H1 (cell line): ENCODE results near the gene MAPK8IP1. TPM values are rescaled to one million over a fixed set of nuclear protein-coding genes. Genes with fewer than 3 reads are reported as not detected.

ENCODE experiments used
- GTF2F1 ChIP-seq: IDR thresholded peaks from 2 replicates; pipeline ENCODE4 v1.6.1; 2012; ENCODE audit warnings: low read depth, low read length, improper control_type of control experiment, borderline replicate concordance
- TBP ChIP-seq: IDR thresholded peaks from 2 replicates; pipeline ENCODE4 v1.6.1; 2011; ENCODE audit warnings: low read depth, low read length, improper control_type of control experiment
- polyA plus RNA-seq, 7 experiments: library from polyadenylated mRNA; depleted of rRNA in 3 of 7; stranded (reverse) in 5 of 7; unstranded in 2 of 7; fragments of >200 nt in 5 of 7; fragments of 200-250 nt in 2 of 7; gene quantifications; 1 replicate in 5 of 7; 2 replicates in 1 of 7; 4 replicates in 1 of 7; pipeline versions ENCODE4 v1.2.1 to v1.2.3, GENCODE V29; 2011 to 2013; ENCODE audit warnings: missing spikeins in 2 of 7, mixed read lengths in 2 of 7
- total RNA-seq: library from RNA; stranded (reverse); fragmentation: NEBNext Ultra II Directional; extraction: Animal tissue kit (Norgen Biotek cat#: 25700); gene quantifications from 2 replicates; pipeline ENCODE4 v1.2.1, GENCODE V29; 2021
- TF ChIP-seq, protein P1 (sequence below): fragments of 300-600 bp; sonication (generic); IDR thresholded peaks from 2 replicates; pipeline ENCODE4 v1.7.1; 2012; ENCODE audit warnings: low read length, moderate library complexity, mild to moderate bottlenecking, inconsistent platforms; ENCODE audit not compliant: insufficient replicate concordance

Gene MAPK8IP1
- total and polyA plus RNA-seq, 2 of the 8 experiments (the other 6 are each of a cell fraction or from before 2014, with no cell fraction given) = 32.4 to 40.1 TPM

DNA sequence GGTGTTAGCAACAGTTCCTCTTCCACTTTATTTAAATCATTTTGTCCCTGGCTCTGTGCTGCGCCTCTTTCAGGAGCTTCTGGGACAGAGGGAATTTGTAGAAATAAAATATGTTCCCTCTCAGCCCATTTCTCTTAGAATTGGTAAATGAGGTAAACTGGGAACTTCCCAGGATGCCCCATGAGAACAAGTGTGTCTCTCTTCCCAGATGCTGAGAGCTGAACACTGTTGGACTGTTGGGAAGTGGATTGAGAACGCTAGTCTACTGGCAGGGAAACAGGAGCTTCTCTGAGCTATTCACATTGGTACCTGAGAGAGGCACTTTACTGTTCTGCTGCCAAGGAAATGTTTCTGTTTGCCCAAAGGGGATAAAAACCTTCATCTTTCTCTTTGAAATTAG lies 34.2 kb upstream of the MAPK8IP1 start (continued):
- TF ChIP-seq, protein P1, sequence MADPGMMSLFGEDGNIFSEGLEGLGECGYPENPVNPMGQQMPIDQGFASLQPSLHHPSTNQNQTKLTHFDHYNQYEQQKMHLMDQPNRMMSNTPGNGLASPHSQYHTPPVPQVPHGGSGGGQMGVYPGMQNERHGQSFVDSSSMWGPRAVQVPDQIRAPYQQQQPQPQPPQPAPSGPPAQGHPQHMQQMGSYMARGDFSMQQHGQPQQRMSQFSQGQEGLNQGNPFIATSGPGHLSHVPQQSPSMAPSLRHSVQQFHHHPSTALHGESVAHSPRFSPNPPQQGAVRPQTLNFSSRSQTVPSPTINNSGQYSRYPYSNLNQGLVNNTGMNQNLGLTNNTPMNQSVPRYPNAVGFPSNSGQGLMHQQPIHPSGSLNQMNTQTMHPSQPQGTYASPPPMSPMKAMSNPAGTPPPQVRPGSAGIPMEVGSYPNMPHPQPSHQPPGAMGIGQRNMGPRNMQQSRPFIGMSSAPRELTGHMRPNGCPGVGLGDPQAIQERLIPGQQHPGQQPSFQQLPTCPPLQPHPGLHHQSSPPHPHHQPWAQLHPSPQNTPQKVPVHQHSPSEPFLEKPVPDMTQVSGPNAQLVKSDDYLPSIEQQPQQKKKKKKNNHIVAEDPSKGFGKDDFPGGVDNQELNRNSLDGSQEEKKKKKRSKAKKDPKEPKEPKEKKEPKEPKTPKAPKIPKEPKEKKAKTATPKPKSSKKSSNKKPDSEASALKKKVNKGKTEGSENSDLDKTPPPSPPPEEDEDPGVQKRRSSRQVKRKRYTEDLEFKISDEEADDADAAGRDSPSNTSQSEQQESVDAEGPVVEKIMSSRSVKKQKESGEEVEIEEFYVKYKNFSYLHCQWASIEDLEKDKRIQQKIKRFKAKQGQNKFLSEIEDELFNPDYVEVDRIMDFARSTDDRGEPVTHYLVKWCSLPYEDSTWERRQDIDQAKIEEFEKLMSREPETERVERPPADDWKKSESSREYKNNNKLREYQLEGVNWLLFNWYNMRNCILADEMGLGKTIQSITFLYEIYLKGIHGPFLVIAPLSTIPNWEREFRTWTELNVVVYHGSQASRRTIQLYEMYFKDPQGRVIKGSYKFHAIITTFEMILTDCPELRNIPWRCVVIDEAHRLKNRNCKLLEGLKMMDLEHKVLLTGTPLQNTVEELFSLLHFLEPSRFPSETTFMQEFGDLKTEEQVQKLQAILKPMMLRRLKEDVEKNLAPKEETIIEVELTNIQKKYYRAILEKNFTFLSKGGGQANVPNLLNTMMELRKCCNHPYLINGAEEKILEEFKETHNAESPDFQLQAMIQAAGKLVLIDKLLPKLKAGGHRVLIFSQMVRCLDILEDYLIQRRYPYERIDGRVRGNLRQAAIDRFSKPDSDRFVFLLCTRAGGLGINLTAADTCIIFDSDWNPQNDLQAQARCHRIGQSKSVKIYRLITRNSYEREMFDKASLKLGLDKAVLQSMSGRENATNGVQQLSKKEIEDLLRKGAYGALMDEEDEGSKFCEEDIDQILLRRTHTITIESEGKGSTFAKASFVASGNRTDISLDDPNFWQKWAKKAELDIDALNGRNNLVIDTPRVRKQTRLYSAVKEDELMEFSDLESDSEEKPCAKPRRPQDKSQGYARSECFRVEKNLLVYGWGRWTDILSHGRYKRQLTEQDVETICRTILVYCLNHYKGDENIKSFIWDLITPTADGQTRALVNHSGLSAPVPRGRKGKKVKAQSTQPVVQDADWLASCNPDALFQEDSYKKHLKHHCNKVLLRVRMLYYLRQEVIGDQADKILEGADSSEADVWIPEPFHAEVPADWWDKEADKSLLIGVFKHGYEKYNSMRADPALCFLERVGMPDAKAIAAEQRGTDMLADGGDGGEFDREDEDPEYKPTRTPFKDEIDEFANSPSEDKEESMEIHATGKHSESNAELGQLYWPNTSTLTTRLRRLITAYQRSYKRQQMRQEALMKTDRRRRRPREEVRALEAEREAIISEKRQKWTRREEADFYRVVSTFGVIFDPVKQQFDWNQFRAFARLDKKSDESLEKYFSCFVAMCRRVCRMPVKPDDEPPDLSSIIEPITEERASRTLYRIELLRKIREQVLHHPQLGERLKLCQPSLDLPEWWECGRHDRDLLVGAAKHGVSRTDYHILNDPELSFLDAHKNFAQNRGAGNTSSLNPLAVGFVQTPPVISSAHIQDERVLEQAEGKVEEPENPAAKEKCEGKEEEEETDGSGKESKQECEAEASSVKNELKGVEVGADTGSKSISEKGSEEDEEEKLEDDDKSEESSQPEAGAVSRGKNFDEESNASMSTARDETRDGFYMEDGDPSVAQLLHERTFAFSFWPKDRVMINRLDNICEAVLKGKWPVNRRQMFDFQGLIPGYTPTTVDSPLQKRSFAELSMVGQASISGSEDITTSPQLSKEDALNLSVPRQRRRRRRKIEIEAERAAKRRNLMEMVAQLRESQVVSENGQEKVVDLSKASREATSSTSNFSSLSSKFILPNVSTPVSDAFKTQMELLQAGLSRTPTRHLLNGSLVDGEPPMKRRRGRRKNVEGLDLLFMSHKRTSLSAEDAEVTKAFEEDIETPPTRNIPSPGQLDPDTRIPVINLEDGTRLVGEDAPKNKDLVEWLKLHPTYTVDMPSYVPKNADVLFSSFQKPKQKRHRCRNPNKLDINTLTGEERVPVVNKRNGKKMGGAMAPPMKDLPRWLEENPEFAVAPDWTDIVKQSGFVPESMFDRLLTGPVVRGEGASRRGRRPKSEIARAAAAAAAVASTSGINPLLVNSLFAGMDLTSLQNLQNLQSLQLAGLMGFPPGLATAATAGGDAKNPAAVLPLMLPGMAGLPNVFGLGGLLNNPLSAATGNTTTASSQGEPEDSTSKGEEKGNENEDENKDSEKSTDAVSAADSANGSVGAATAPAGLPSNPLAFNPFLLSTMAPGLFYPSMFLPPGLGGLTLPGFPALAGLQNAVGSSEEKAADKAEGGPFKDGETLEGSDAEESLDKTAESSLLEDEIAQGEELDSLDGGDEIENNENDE = no peak
- no peak for TF ChIP-seq TBP
- TF ChIP-seq GTF2F1 = no peak
